GM18499 (cell line): ENCODE data around the gene GUCY2D.

Experiments
- ATAC-seq: cut with Tn5 transposase; IDR thresholded peaks from one replicate; pipeline ENCODE4 v1.9.1; 2021; ENCODE audit warnings: moderate number of reproducible peaks; ENCODE audit not compliant: insufficient read depth, unreplicated experiment

The GUCY2D gene

GRCh38 chr17:7989781-7990655 is 12.4 kb upstream of the GUCY2D start:
- peak; percentile 52 for ATAC-seq

DNA sequence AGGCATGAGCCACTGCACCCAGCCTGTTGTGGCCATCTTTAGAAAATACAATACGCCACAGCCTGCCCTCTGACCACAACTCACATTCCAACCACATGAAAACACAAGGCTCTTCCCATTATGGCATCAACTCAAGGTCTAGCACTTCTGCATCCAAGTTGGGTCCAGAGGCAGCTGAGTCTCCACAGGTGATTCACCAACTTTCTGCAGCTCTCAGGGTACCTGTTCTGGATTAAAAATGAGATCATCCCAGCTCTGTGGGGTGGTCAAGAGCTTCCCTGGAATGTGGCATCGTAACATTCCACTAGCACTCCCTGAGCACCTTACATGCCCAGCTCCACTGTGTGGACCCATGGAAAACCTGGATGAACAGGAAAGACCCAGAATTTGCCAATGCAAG is 9.9 kb upstream of the GUCY2D start:
- no peak for ATAC-seq

DNA sequence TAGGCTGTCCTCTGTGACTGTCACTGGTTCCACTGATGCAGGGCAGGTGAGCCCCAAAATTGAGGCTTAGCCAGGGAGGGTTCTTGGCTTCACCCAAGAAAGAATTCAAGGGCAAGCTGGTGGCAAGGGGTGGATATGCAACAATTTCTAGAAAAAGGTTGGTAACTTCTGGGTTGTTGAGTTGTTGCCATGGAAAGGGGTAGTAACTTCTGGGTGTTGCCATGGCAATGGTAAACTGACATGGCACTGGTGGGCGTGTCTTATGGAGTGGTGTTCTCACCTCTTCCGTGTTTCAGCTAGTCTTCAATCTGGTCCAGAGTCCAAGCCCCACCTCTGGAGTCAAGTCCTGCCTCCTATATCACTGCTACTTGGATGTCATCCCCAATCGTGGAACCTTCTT is 9.5 kb upstream of the GUCY2D start:
- no peak for ATAC-seq

- ATAC-seq, result no peak
Observed at GRCh38 chr17:7993972-7994589, 8.3 kb upstream of the GUCY2D start.

DNA sequence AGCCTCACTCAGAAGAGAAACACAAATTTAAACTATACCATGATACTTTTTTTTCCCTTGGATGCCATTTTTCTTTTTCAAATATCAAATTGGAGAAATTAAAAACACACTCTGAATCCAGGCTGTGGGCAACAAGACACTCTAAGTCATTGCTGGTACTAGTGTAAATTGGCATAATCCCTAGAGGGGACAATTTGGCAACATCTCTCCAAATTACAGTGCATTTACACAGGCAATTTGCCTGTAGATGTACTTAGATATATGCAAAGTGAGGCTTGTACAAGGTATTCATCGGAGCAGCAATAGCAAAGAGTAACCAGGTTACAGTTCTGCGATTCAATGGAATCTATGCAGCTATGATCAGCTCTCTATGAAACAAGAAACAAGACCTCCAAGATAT is 6.7 kb upstream of the GUCY2D start:
- no peak for ATAC-seq

GRCh38 chr17:7997186-7997585 is 5.2 kb upstream of the GUCY2D start:
- no peak for ATAC-seq

GRCh38 chr17:8002721-8003593 is 542 bp downstream of the GUCY2D start:
- ATAC-seq, result no peak

DNA sequence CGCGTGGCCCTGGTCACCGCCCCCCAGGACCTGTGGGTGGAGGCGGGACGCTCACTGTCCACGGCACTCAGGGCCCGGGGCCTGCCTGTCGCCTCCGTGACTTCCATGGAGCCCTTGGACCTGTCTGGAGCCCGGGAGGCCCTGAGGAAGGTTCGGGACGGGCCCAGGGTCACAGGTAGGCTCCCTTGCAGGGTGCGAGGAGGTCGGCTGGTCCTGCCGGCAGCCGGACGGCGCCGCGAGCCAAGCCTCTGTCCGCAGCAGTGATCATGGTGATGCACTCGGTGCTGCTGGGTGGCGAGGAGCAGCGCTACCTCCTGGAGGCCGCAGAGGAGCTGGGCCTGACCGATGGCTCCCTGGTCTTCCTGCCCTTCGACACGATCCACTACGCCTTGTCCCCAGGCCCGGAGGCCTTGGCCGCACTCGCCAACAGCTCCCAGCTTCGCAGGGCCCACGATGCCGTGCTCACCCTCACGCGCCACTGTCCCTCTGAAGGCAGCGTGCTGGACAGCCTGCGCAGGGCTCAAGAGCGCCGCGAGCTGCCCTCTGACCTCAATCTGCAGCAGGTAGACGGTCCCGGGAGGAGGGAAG is 1.3 kb downstream of the GUCY2D start:
- ATAC-seq, result no peak

GRCh38 chr17:8004899-8005298 is 2.5 kb downstream of the GUCY2D start:
- ATAC-seq, result no peak

DNA sequence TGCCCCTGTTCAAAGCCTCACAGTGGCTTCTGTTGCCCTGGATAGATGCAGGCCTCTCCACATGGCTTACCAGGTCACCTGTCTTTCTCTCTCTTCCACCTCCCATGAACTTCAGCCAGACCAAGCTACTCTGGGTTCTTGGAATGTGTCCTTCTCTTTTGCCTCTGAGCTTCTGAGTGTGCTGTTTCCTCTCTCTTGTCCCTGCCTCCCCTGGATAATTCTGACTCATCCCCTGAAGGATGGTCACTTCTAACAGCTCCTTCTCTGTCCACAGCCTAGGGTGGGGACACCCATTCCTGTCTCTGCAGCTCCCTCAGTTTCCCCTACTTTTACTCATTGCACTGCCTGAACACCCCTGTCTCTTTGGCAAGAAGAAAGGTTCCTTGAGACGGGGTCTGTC is 2.9 kb downstream of the GUCY2D start:
- ATAC-seq, result no peak

- ATAC-seq, result no peak
Observed at GRCh38 chr17:8005967-8006730, 3.7 kb downstream of the GUCY2D start.

- ATAC-seq, result no peak
Observed at GRCh38 chr17:8006836-8007680, 4.6 kb downstream of the GUCY2D start.

DNA sequence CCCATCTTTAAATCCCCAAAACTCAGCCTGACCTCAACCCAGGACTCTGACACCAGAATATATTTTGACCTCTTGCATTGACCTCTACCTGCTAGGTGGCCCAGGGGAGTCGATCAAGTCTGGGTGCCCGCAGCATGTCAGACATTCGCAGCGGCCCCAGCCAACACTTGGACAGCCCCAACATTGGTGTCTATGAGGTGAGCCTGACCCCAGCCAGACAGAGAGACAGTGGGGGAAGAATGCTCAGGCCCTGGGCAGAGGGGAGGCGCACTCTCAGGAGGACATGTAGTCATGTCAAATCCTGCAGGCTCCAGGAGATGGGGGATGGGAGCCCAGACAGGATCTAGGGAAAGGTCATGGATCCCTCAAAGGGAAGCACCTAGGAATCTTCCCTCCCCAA is 5.4 kb downstream of the GUCY2D start:
- ATAC-seq, result no peak

DNA sequence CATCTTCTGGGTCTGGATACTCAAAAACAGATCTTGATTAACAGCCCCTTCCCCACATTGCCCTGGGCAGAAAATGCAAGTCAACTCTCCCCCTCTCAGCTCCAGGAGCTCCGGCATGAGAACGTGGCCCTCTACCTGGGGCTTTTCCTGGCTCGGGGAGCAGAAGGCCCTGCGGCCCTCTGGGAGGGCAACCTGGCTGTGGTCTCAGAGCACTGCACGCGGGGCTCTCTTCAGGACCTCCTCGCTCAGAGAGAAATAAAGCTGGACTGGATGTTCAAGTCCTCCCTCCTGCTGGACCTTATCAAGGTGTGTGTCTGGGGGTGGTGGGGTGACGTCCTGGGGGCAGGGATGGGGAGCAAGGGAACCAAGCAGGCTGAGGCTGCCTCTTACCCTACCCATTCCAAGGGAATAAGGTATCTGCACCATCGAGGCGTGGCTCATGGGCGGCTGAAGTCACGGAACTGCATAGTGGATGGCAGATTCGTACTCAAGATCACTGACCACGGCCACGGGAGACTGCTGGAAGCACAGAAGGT is 9.7 kb downstream of the GUCY2D start:
- no peak for ATAC-seq

DNA sequence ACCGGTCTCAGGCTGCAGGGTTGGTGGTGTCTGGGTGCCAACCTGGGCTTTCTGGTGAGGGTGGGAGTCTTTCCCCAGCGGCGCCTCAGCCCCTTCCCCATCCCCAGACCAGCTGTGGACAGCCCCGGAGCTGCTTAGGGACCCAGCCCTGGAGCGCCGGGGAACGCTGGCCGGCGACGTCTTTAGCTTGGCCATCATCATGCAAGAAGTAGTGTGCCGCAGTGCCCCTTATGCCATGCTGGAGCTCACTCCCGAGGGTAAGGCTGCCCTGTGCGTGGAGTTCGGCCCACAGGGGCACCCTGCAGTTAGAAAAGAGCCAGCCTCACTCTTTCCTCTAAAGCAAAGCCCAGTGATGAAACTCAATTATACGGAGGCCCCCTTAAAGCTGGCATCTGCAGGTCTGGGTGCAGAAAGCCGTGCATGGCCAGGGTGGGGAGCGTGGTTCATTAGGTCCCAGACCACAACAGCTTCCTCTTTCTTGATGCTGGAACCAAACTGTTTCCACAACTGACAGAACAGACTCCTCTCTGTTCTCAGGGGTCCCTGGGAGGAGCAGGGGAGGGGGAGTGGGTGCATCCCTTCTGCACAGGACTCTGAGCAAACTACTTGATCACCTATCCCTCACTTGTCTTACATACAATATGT is 10.7 kb downstream of the GUCY2D start:
- no peak for ATAC-seq

- ATAC-seq, result no peak
Observed at GRCh38 chr17:8013731-8014557, 11.5 kb downstream of the GUCY2D start.

DNA sequence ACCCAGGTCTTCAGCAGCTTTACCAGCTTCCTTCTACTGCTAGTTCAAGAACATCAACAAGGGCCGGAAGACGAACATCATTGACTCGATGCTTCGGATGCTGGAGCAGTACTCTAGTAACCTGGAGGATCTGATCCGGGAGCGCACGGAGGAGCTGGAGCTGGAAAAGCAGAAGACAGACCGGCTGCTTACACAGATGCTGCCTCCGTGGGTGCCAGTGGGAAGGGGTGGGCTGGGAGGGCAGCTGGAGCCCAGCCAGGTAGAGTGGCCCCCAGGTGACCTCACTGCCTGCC is 12.1 kb downstream of the GUCY2D start:
- ATAC-seq, result no peak
